MM.1S (cell line): Measurements from ENCODE around the gene CFAP69.

ENCODE experiments used
- EZH2 ChIP-seq: fragments of 300-600 bp; sonication (generic); optimal IDR thresholded peaks from 2 replicates; pipeline ENCODE3; 2017; ENCODE audit warnings: low read depth, mild to moderate bottlenecking, antibody characterized with exemption, low read length, mixed read lengths
- EZH2phosphoT487 ChIP-seq: fragments of 300-600 bp; sonication (generic); IDR thresholded peaks from 2 replicates; pipeline ENCODE4 v1.6.1; 2018; ENCODE audit warnings: antibody characterized with exemption, low read length
- TF ChIP-seq, protein P1 (sequence below): fragments of 300-600 bp; sonication (generic); IDR thresholded peaks from 2 replicates; pipeline ENCODE4 v1.5.1; 2016; ENCODE audit warnings: antibody characterized with exemption, low read length, mixed read lengths

DNA sequence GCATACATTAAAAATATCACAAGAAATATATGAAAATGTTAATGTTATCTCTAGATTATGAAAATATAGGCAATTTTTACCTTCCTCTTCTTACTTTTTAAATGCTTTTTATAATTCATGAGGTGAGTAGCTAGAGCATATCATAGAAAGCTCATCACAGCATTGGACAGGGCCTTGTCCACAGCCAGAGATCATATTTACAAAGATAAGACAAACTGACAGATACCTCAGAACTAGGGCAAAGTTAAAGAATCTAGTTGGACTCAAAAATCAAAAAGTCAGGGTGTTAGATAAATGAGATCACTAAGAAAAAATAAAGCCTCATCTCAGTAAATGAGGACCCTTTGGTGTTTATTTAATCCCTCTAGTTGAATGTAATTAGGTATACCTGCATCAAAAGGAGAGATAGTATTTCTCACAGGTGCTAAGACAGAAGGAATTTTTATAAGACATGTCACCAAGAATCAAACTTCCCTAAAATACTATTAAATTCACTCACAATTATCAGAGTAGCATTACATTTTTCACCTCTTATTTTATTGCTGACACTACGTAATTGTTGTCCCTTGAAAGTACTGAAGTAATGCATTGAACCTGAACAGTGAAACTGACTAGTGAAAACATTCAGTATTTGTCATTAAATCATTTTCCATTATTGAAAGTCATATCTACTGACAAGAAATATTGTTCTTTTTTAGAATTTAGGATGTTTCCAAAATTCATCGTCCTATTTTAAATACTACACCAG lies 25.6 kb downstream of the CFAP69 start:
- TF ChIP-seq, protein P1, sequence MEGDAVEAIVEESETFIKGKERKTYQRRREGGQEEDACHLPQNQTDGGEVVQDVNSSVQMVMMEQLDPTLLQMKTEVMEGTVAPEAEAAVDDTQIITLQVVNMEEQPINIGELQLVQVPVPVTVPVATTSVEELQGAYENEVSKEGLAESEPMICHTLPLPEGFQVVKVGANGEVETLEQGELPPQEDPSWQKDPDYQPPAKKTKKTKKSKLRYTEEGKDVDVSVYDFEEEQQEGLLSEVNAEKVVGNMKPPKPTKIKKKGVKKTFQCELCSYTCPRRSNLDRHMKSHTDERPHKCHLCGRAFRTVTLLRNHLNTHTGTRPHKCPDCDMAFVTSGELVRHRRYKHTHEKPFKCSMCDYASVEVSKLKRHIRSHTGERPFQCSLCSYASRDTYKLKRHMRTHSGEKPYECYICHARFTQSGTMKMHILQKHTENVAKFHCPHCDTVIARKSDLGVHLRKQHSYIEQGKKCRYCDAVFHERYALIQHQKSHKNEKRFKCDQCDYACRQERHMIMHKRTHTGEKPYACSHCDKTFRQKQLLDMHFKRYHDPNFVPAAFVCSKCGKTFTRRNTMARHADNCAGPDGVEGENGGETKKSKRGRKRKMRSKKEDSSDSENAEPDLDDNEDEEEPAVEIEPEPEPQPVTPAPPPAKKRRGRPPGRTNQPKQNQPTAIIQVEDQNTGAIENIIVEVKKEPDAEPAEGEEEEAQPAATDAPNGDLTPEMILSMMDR, result no peak
- TF ChIP-seq EZH2 (no peak), EZH2phosphoT487 (no peak)
